PC-9 (cell line): ENCODE measurements around the gene COX14. TPM values are rescaled to one million over a fixed set of nuclear protein-coding genes. Genes with fewer than 3 reads are reported as not detected.

ENCODE experiments used
- BruUV-seq: library from RNA; stranded (reverse); fragments of 400-500 nt; replicated peaks from 2 replicates; lab custom pipeline; 2021; lab: Mats Ljungman, UMichigan
- CTCF ChIA-PET: fragments of 300-600 bp; sonication (Branson Sonifier 250); formaldehyde crosslinking; loops from one replicate; lab custom pipeline; 2022; ENCODE audit warnings: antibody characterized with exemption; lab: Charles Lee
- POLR2A ChIA-PET: fragments of 300-600 bp; sonication (Branson Sonifier 250); formaldehyde crosslinking; loops from one replicate; lab custom pipeline; 2022; ENCODE audit warnings: antibody characterized with exemption; ENCODE audit not compliant: unreplicated experiment; lab: Charles Lee
- DNase-seq, 2 experiments: peaks; one replicate each; pipeline versions ENCODE4 v3.0.0 to v3.0.0-alpha.2; 2015 to 2022; ENCODE audit warnings: mixed read lengths in 1 of 2
- H2AFZ ChIP-seq: fragments of 200-600 bp; sonication (generic); 2 replicates; pipeline ENCODE4 v1.8.1; 2017; ENCODE audit warnings: antibody characterized with exemption
- H3F3A ChIP-seq: fragments of 200-600 bp; sonication (generic); 2 replicates; pipeline ENCODE4 v1.8.1; 2017; ENCODE audit warnings: antibody characterized with exemption, mild to moderate bottlenecking, low read depth; ENCODE audit not compliant: insufficient read depth
- H3K27ac ChIP-seq: fragments of 200-600 bp; sonication (generic); 2 replicates; pipeline ENCODE4 v1.6.1; 2016; ENCODE audit warnings: mixed run types
- H3K27me3 ChIP-seq: fragments of 200-600 bp; sonication (generic); 2 replicates; pipeline ENCODE4 v1.6.1; 2016; ENCODE audit warnings: low read depth, mixed run types; ENCODE audit not compliant: insufficient read depth
- H3K36me3 ChIP-seq: fragments of 200-600 bp; sonication (generic); 2 replicates; pipeline ENCODE4 v1.6.1; 2016; ENCODE audit warnings: low read depth, mixed run types
- H3K4me1 ChIP-seq: fragments of 200-600 bp; sonication (generic); replicated peaks from 2 replicates; pipeline ENCODE4 v1.6.1; 2016; ENCODE audit warnings: mixed run types; ENCODE audit not compliant: insufficient read depth
- H3K4me2 ChIP-seq: fragments of 200-600 bp; sonication (generic); 2 replicates; pipeline ENCODE4 v1.6.1; 2017; ENCODE audit warnings: mixed run types
- H3K4me3 ChIP-seq: fragments of 200-600 bp; sonication (generic); 2 replicates; pipeline ENCODE4 v1.6.1; 2016; ENCODE audit warnings: mixed run types
- H3K79me2 ChIP-seq: fragments of 200-600 bp; sonication (generic); 2 replicates; pipeline ENCODE4 v1.6.1; 2017; ENCODE audit warnings: low read depth, mixed run types
- H3K9me2 ChIP-seq: fragments of 200-600 bp; sonication (generic); 2 replicates; pipeline ENCODE4 v1.8.1; 2017; ENCODE audit warnings: mild to moderate bottlenecking; ENCODE audit not compliant: insufficient read depth
- H3K9me3 ChIP-seq: fragments of 200-600 bp; sonication (generic); 2 replicates; pipeline ENCODE4 v1.8.1; 2016; ENCODE audit warnings: low read depth; ENCODE audit not compliant: insufficient read depth
- H4K20me1 ChIP-seq: fragments of 200-600 bp; sonication (generic); 2 replicates; pipeline ENCODE4 v1.8.1; 2017; ENCODE audit not compliant: insufficient read depth
- CTCF ChIP-seq: fragments of 200-600 bp; sonication (generic); conservative IDR thresholded peaks from 2 replicates; pipeline ENCODE4 v1.6.1; 2017; ENCODE audit warnings: mixed run types, antibody characterized with exemption, mild to moderate bottlenecking, moderate library complexity
- EZH2 ChIP-seq: fragments of 200-600 bp; sonication (generic); IDR thresholded peaks from 2 replicates; pipeline ENCODE4 v1.8.0; 2017; ENCODE audit warnings: antibody characterized with exemption, low read depth
- intact Hi-C: fragments of 100-400 bp; cut with micrococcal nuclease; formaldehyde crosslinking; loops from one replicate; pipeline ENCODE4 v1.10.0; 2022; ENCODE audit not compliant: unreplicated experiment
- total RNA-seq: library from RNA; stranded (reverse); gene quantifications from 2 replicates; pipeline ENCODE4 v1.2.3, GENCODE V29; 2021

Gene COX14
- total RNA-seq, 1 experiment from 2014 or later, result 53.9 TPM

GRCh38 chr12:50065726-50066310 lies 46.2 kb upstream of the COX14 start:
- Histone ChIP-seq H3K27ac (no peak overlapping the region), H3K36me3 (no peaks in the 10 kb centered on the region), H3K4me3 (no peak overlapping the region), H2AFZ (no peak overlapping the region), H3K9me3 (no peaks in the 10 kb centered on the region), H3K9me2 (no peaks in the 10 kb centered on the region), H3K79me2 (no peaks in the 10 kb centered on the region), H4K20me1 (no peaks in the 10 kb centered on the region), H3K27me3 (no peaks in the 10 kb centered on the region), H3K4me2 (no peak overlapping the region), H3F3A (peaks cover 11% of the 10 kb centered on the region; the same call in 1 of the 2 replicates), H3K4me1 (peaks cover 6% of the 10 kb centered on the region; the same call in 1 of the 2 replicates)
- DNase-seq, result no peak
- BruUV-seq, result no TSS peak
- ChIA-PET CTCF (interaction anchor here (1.1 kb wide), 1 partner anchor 19 kb away, joined by 4 read pairs; no protein-coding TSS in a partner anchor), POLR2A (no interaction called here)
- TF ChIP-seq CTCF (no peak), EZH2 (no peak)
- intact Hi-C loops, result loop anchor here (2.0 kb wide), 1 partner anchor 99 kb away; no protein-coding TSS in a partner anchor

- H3K4me1 ChIP-seq, result peaks cover 6% of the 10 kb centered on the region; the same call in 1 of the 2 replicates
- H3K4me3 ChIP-seq, result no peak overlapping the region
- intact Hi-C loops, result loop anchor here (2.0 kb wide), 1 partner anchor 100 kb away; no protein-coding TSS in a partner anchor
- ChIA-PET CTCF (interaction anchor here (1.1 kb wide), 1 partner anchor 19 kb away, joined by 4 read pairs; no protein-coding TSS in a partner anchor), POLR2A (no interaction called here)
- H2AFZ ChIP-seq, result no peak overlapping the region
- H3K27me3 ChIP-seq, result no peaks in the 10 kb centered on the region
- peaks cover 11% of the 10 kb centered on the region; the same call in 1 of the 2 replicates for H3F3A ChIP-seq
- no peak overlapping the region for H3K27ac ChIP-seq
- H3K9me3 ChIP-seq, result no peaks in the 10 kb centered on the region
- no peaks in the 10 kb centered on the region for H4K20me1 ChIP-seq
- no peak overlapping the region for H3K4me2 ChIP-seq
- no peaks in the 10 kb centered on the region for H3K9me2 ChIP-seq
- peak; percentile 52 to 70 for DNase-seq
- no peaks in the 10 kb centered on the region for H3K36me3 ChIP-seq
- no peaks in the 10 kb centered on the region for H3K79me2 ChIP-seq
- TF ChIP-seq EZH2, result no peak
- TF ChIP-seq CTCF, result no peak
- no TSS peak for BruUV-seq
Observed at GRCh38 chr12:50066402-50066801, 45.6 kb upstream of the COX14 start.

DNA sequence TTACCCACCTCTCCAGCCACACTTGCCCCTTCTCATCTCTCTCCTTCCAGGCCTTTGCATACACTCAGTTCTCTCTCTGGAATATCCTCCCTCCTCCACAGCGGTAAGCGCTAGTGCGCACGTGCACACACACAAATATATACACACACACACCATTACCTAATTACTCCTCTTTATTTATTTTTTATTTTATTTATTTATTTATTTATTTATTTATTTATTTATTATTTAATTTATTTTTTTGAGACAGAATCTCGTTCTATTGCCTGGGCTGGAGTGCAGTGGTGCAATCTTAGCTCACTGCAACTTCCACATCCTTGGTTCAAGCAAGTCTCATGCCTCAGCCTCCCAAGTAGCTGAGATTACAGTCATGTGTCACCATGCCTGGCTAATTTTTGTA lies 43.0 kb upstream of the COX14 start:
- Histone ChIP-seq H3K4me3 (no peak overlapping the region), H3F3A (peaks cover 11% of the 10 kb centered on the region; the same call in 1 of the 2 replicates), H3K9me3 (no peaks in the 10 kb centered on the region), H3K36me3 (no peaks in the 10 kb centered on the region), H3K4me2 (no peak overlapping the region), H3K9me2 (no peaks in the 10 kb centered on the region), H3K27ac (no peak overlapping the region), H3K79me2 (no peaks in the 10 kb centered on the region), H3K4me1 (peaks cover 6% of the 10 kb centered on the region; the same call in 1 of the 2 replicates), H3K27me3 (no peaks in the 10 kb centered on the region), H4K20me1 (no peaks in the 10 kb centered on the region), H2AFZ (no peak overlapping the region)
- no TSS peak for BruUV-seq
- ChIA-PET CTCF (interaction anchor here (0.5 kb wide), 1 partner anchor 103 kb away, joined by 11 read pairs; no protein-coding TSS in a partner anchor), POLR2A (interaction anchor here (0.6 kb wide), 2 partner anchors 11 to 630 kb away, joined by 6 to 8 read pairs; no protein-coding TSS in a partner anchor)
- TF ChIP-seq EZH2, result no peak
- no peak for TF ChIP-seq CTCF
- DNase-seq, result no peak
- intact Hi-C loops, result no loop called here
